SK-N-SH (cell line): ENCODE data around the gene MYOM1. TPM values are rescaled to one million over a fixed set of nuclear protein-coding genes. Genes with fewer than 3 reads are reported as not detected.

Experiments
- CTCF ChIA-PET: fragments of 300-600, 350-600 bp; formaldehyde crosslinking; extraction: SDS; loops from one replicate; lab custom pipeline; 2021; lab: Yijun Ruan, JAX
- POLR2A ChIA-PET: fragments of 350-600 bp; sonication (Branson Sonifier 250); formaldehyde crosslinking; extraction: SDS; loops from one replicate; lab custom pipeline; 2020; ENCODE audit warnings: antibody characterized with exemption, inconsistent platforms; lab: Yijun Ruan, JAX
- DNase-seq: peaks from one replicate; pipeline ENCODE4 v3.0.0; 2012
- H2AFZ ChIP-seq: fragments of 200-600 bp; sonication (generic); 2 replicates; pipeline ENCODE4 v1.8.1; 2016; ENCODE audit warnings: antibody characterized with exemption, mild to moderate bottlenecking, low read depth
- H3F3A ChIP-seq: fragments of 200-600 bp; sonication (generic); replicated peaks from 2 replicates; pipeline ENCODE3; 2016; ENCODE audit warnings: antibody characterized with exemption, mild to moderate bottlenecking; ENCODE audit not compliant: insufficient read depth
- H3K27ac ChIP-seq, 2 experiments: fragments of 200-500 bp in 1 of 2; fragments of 200-600 bp in 1 of 2; sonication (Bioruptor generic) in 1 of 2; sonication (generic), shearing (Covaris generic) in 1 of 2; 2 replicates each; pipeline versions ENCODE4 v1.5.1 to v1.6.1; 2014 to 2016; ENCODE audit warnings: low read depth in 2 of 2, inconsistent platforms in 1 of 2, low read length in 1 of 2, mild to moderate bottlenecking in 1 of 2, mixed read lengths in 1 of 2
- H3K27me3 ChIP-seq: fragments of 200-600 bp; sonication (generic), shearing (Covaris generic); 2 replicates; pipeline ENCODE4 v1.6.1; 2016; ENCODE audit warnings: mixed run types; ENCODE audit not compliant: insufficient read depth
- H3K36me3 ChIP-seq, 2 experiments: fragments of 200-500 bp in 1 of 2; fragments of 200-600 bp in 1 of 2; sonication (Bioruptor generic) in 1 of 2; sonication (generic) in 1 of 2; replicated peaks in 1 of 2; 2 replicates each; pipeline versions ENCODE3 to v1.5.1; 2014 to 2016; ENCODE audit warnings: low read length in 1 of 2, mild to moderate bottlenecking in 1 of 2; ENCODE audit not compliant: insufficient read depth in 2 of 2, control insufficient read depth in 1 of 2
- H3K4me1 ChIP-seq, 2 experiments: fragments of 200-500 bp in 1 of 2; fragments of 200-600 bp in 1 of 2; sonication (Bioruptor generic) in 1 of 2; sonication (generic), shearing (Covaris generic) in 1 of 2; 2 replicates each; pipeline versions ENCODE4 v1.5.1 to v1.6.1; 2014 to 2016; ENCODE audit warnings: low read depth in 1 of 2, low read length in 1 of 2, mixed run types in 1 of 2; ENCODE audit not compliant: insufficient read depth in 2 of 2, control insufficient read depth in 1 of 2
- H3K4me2 ChIP-seq: fragments of 200-600 bp; sonication (generic), shearing (Covaris generic); 2 replicates; pipeline ENCODE4 v1.6.1; 2017; ENCODE audit warnings: mixed run types
- H3K4me3 ChIP-seq, 2 experiments: fragments of 200-500 bp in 1 of 2; fragments of 200-600 bp in 1 of 2; sonication (Bioruptor generic) in 1 of 2; sonication (generic), shearing (Covaris generic) in 1 of 2; 2 replicates each; pipeline versions ENCODE4 v1.5.1 to v1.8.1; 2014 to 2016; ENCODE audit warnings: low read depth in 2 of 2, inconsistent platforms in 1 of 2, low read length in 1 of 2, mild to moderate bottlenecking in 1 of 2, mixed read lengths in 1 of 2, moderate library complexity in 1 of 2
- H3K79me2 ChIP-seq: fragments of 200-600 bp; sonication (generic); 2 replicates; pipeline ENCODE4 v1.8.1; 2017; ENCODE audit warnings: mild to moderate bottlenecking; ENCODE audit not compliant: insufficient read depth
- H3K9ac ChIP-seq: fragments of 200-600 bp; sonication (generic); 2 replicates; pipeline ENCODE4 v1.6.1; 2017; ENCODE audit warnings: mixed run types
- H3K9me2 ChIP-seq: fragments of 200-600 bp; sonication (generic); 2 replicates; pipeline ENCODE4 v1.6.1; 2017; ENCODE audit warnings: mixed run types
- H3K9me3 ChIP-seq: fragments of 200-600 bp; sonication (generic); 2 replicates; pipeline ENCODE4 v1.6.1; 2017; ENCODE audit warnings: mixed run types, mild to moderate bottlenecking, moderate library complexity
- H4K20me1 ChIP-seq: fragments of 200-600 bp; sonication (generic); 2 replicates; pipeline ENCODE4 v1.6.1; 2017; ENCODE audit warnings: mild to moderate bottlenecking, mixed run types; ENCODE audit not compliant: insufficient read depth
- CHD2 ChIP-seq: fragments of 150-350 bp; IDR thresholded peaks from 2 replicates; pipeline ENCODE4 v1.6.1; 2018; ENCODE audit warnings: low read length; ENCODE audit not compliant: partially characterized antibody
- CTCF ChIP-seq: fragments of 200-600 bp; sonication (generic); IDR thresholded peaks from 2 replicates; pipeline ENCODE4 v1.6.1; 2017; ENCODE audit warnings: antibody characterized with exemption, mild to moderate bottlenecking, moderate library complexity
- GABPA ChIP-seq: IDR thresholded peaks from 2 replicates; pipeline ENCODE4 v1.4.0; 2012; ENCODE audit warnings: low read depth, mild to moderate bottlenecking
- IRF3 ChIP-seq: fragments of 150-350 bp; IDR thresholded peaks from 2 replicates; pipeline ENCODE4 v1.6.1; 2016; ENCODE audit warnings: mild to moderate bottlenecking, low read depth, low read length
- JUND ChIP-seq: IDR thresholded peaks from 2 replicates; pipeline ENCODE4 v1.4.0; 2012
- MEF2A ChIP-seq: IDR thresholded peaks from 2 replicates; pipeline ENCODE4 v1.4.0; 2012; ENCODE audit warnings: low read depth, borderline replicate concordance
- MXI1 ChIP-seq: IDR thresholded peaks from 2 replicates; pipeline ENCODE4 v1.6.1; 2012; ENCODE audit warnings: mild to moderate bottlenecking, low read depth, low read length, improper control_type of control experiment
- RAD21 ChIP-seq: IDR thresholded peaks from 2 replicates; pipeline ENCODE4 v1.6.1; 2012; ENCODE audit warnings: mild to moderate bottlenecking, low read length
- RXRA ChIP-seq: IDR thresholded peaks from 2 replicates; pipeline ENCODE4 v1.4.0; 2012; ENCODE audit warnings: low read depth, mild to moderate bottlenecking, borderline replicate concordance
- ZBTB33 ChIP-seq: IDR thresholded peaks from 2 replicates; pipeline ENCODE4 v1.4.0; 2012; ENCODE audit warnings: low read depth, borderline replicate concordance
- WGBS: methylation state at CpG from one replicate; pipeline ENCODE4 v1.1.6; 2017; ENCODE audit warnings: low lambda C conversion rate; 5-methylcytosine and 5-hydroxymethylcytosine counted together
- polyA plus RNA-seq, 3 experiments: library from polyadenylated mRNA; depleted of rRNA; stranded (reverse); fragments of >200 nt; gene quantifications; 2 replicates each; pipeline ENCODE4 v1.2.3, GENCODE V29; 2012

Gene MYOM1
- polyA plus RNA-seq, 1 of the 3 experiments (the other 2 are of a cell fraction) = 0.07 TPM

- TF ChIP-seq CTCF (no peak), IRF3 (no peak), MEF2A (no peak)
- TF ChIP-seq, all 33 proteins: peak for 0
Measured at GRCh38 chr18:3058328-3059191, 161.2 kb downstream of the MYOM1 start (continued).

DNA sequence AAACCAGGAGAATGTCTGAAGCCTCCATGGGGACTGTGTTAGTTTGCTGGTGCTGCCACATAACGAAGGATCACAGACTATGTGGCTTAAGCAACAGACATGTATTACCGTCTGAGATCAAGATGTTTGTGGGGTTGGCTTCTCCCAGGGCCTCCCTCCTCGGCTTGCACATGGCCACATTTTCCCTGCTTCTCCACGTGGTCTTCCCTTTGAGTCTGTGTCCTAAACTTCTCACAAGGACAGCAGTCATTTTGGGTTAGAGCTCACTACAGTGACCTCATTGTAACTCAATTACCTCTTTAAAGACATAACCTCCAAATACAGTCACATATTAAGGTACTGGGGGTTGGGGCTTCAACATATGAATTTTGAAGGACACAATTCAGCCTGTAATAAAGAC, 162.2 kb downstream of the MYOM1 start:
- H3K9me3 ChIP-seq = no peaks in the 10 kb centered on the region
- POLR2A ChIA-PET = no interaction called here
- no peaks in the 10 kb centered on the region for H3K4me1 ChIP-seq
- 62% methylated on average over 3 of the region's 4 CpGs for WGBS
- no peaks in the 10 kb centered on the region for H3K36me3 ChIP-seq
- no peak for DNase-seq
- no peak overlapping the region for H3K9ac ChIP-seq
- H3K79me2 ChIP-seq = no peaks in the 10 kb centered on the region
- TF ChIP-seq GABPA (no peak), JUND (no peak), CHD2 (no peak), IRF3 (no peak), RAD21 (no peak), MXI1 (no peak), ZBTB33 (no peak), RXRA (no peak)
- H3K27ac ChIP-seq = no peak overlapping the region
- H2AFZ ChIP-seq = no peak overlapping the region
- no peak overlapping the region for H3K4me2 ChIP-seq
- H3K9me2 ChIP-seq = no peaks in the 10 kb centered on the region
- H3K27me3 ChIP-seq = no peaks in the 10 kb centered on the region
- no peaks in the 10 kb centered on the region for H3F3A ChIP-seq
- CTCF ChIA-PET = no interaction called here
- no peak overlapping the region for H3K4me3 ChIP-seq
- no peaks in the 10 kb centered on the region for H4K20me1 ChIP-seq
